Measurements from ENCODE around the gene KDM6B. TPM values are rescaled to one million over a fixed set of nuclear protein-coding genes. Genes with fewer than 3 reads are reported as not detected.

Gene KDM6B
- total and polyA plus RNA-seq, 4 donors: 2.5 to 11.5 (median 3.3) TPM

DNA sequence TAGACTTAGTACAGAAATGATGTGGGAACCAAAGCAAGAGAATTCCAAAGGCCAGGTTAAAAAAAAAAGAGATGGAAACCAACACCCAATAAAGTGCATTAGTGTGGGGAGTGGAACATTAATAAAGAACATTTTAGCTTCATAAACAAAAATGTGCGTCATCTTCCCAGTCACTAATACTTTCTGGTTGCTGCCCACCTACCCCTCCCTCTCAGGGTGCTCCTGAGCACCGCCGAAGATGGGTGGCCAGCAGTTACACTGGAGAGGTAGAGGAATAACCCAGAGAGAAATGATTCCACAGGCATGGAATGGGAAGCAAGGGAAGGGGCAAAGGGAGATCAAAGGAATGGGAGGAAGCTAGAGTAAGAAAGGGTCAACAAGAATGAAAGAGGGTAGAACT is 48.6 kb downstream of the KDM6B start:
- Histone ChIP-seq H3K27ac (ENCODE audit: low read depth in 1 of 2, low read length in 2 of 2) (no peak overlapping the region), H3K9ac (ENCODE audit: low read depth in 1 of 2, low read length in 2 of 2) (no peak overlapping the region), H3K9me3 (ENCODE audit: control insufficient read depth in 4 of 4, low read length in 3 of 4) (no peaks in the 10 kb centered on the region), H3K36me3 (ENCODE audit: control insufficient read depth in 4 of 4, insufficient read depth in 3 of 4, low read depth in 1 of 4, low read length in 3 of 4) (no peaks in the 10 kb centered on the region), H3K27me3 (ENCODE audit: control insufficient read depth in 4 of 4, insufficient read depth in 4 of 4, low read length in 3 of 4) (no peaks in the 10 kb centered on the region), H3K4me3 (ENCODE audit: low read depth in 1 of 3, low read length in 3 of 3) (no peak overlapping the region), H3K4me1 (ENCODE audit: control insufficient read depth in 4 of 4, insufficient read depth in 4 of 4, low read length in 3 of 4) (peaks cover 0 to 22% (median 21%) of the 10 kb centered on the region in 4 donors)
- TF ChIP-seq, protein P1, sequence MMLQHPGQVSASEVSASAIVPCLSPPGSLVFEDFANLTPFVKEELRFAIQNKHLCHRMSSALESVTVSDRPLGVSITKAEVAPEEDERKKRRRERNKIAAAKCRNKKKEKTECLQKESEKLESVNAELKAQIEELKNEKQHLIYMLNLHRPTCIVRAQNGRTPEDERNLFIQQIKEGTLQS (IDR thresholded peaks at IDR 0.05): no peak
- TF ChIP-seq JUND (IDR thresholded peaks at IDR 0.05): no peak
- DNase-seq (ENCODE audit: low spot score): no peak
- 92% methylated on average over 3 of the region's 3 CpGs for WGBS

Other genes starting within 250 kb of the KDM6B start
- under 1 TPM in 1 of 2 donors, not detected in 1; 0.17 TPM for gene SOX15, start 244.1 kb upstream of the KDM6B start, total RNA-seq
- gene SOX15, start 244.1 kb upstream of the KDM6B start, polyA plus RNA-seq: under 1 TPM; 0.06 to 0.33 TPM
- gene FXR2, start 219.3 kb upstream of the KDM6B start, total RNA-seq: 10 to 100 TPM; 12.4 to 18.3 TPM
- 10 to 100 TPM in 1 of 2 donors, 1 to 10 TPM in 1; 6.8 to 17.2 TPM for gene FXR2, start 219.3 kb upstream of the KDM6B start, polyA plus RNA-seq
- gene SAT2, start 206.4 kb upstream of the KDM6B start, total RNA-seq: 10 to 100 TPM; 25.9 to 53.8 TPM
- gene SAT2, start 206.4 kb upstream of the KDM6B start, polyA plus RNA-seq: 100 to 1,000 TPM; 158 to 181 TPM
- 10 to 100 TPM in 1 of 2 donors, 1 to 10 TPM in 1; 3.5 to 15.3 TPM for gene SHBG, start 204.1 kb upstream of the KDM6B start, total RNA-seq
- 10 to 100 TPM; 29.0 to 61.6 TPM for gene SHBG, start 204.1 kb upstream of the KDM6B start, polyA plus RNA-seq
- 1 to 10 TPM in 1 of 2 donors, under 1 TPM in 1; 0.33 to 8.3 TPM for gene ATP1B2, start 183.3 kb upstream of the KDM6B start, total RNA-seq
- gene ATP1B2, start 183.3 kb upstream of the KDM6B start, polyA plus RNA-seq: 1 to 10 TPM in 1 of 2 donors, under 1 TPM in 1; 0.53 to 3.4 TPM
- 10 to 100 TPM; 12.3 to 18.4 TPM for gene TP53, start 146.7 kb upstream of the KDM6B start, total RNA-seq
- 10 to 100 TPM in 1 of 2 donors, 1 to 10 TPM in 1; 8.3 to 13.0 TPM for gene TP53, start 146.7 kb upstream of the KDM6B start, polyA plus RNA-seq
- gene WRAP53, start 145.7 kb upstream of the KDM6B start, total RNA-seq: 1 to 10 TPM; 1.8 to 3.3 TPM
- gene WRAP53, start 145.7 kb upstream of the KDM6B start, polyA plus RNA-seq: 1 to 10 TPM; 2.3 to 3.0 TPM
- under 1 TPM; 0.33 to 0.50 TPM for gene EFNB3, start 129.0 kb upstream of the KDM6B start, total RNA-seq
- gene EFNB3, start 129.0 kb upstream of the KDM6B start, polyA plus RNA-seq: under 1 TPM; 0.19 to 0.80 TPM
- under 1 TPM; under 0.01 to 0.25 TPM for gene DNAH2, start 116.5 kb upstream of the KDM6B start, total RNA-seq
- gene DNAH2, start 116.5 kb upstream of the KDM6B start, polyA plus RNA-seq: under 1 TPM; 0.03 to 0.07 TPM
- 1 to 10 TPM in 1 of 2 donors, under 1 TPM in 1; 0.65 to 4.0 TPM for gene TMEM88, start 20.8 kb downstream of the KDM6B start, total RNA-seq
- 1 to 10 TPM; 3.3 to 4.6 TPM for gene TMEM88, start 20.8 kb downstream of the KDM6B start, polyA plus RNA-seq
- gene NAA38, start 23.3 kb downstream of the KDM6B start, total RNA-seq: 10 to 100 TPM; 24.3 to 72.0 TPM
- gene NAA38, start 23.3 kb downstream of the KDM6B start, polyA plus RNA-seq: 100 to 1,000 TPM in 1 of 2 donors, 10 to 100 TPM in 1; 41.6 to 118 TPM
- 10 to 100 TPM in 1 of 2 donors, 1 to 10 TPM in 1; 4.4 to 12.0 TPM for gene CYB5D1, start 23.8 kb downstream of the KDM6B start, total RNA-seq
- 1 to 10 TPM; 2.5 to 8.8 TPM for gene CYB5D1, start 23.8 kb downstream of the KDM6B start, polyA plus RNA-seq
- gene CHD3, start 54.6 kb downstream of the KDM6B start, total RNA-seq: 10 to 100 TPM; 11.0 to 14.4 TPM
- gene CHD3, start 54.6 kb downstream of the KDM6B start, polyA plus RNA-seq: 1 to 10 TPM; 1.9 to 3.4 TPM
- 1 to 10 TPM in 1 of 2 donors, under 1 TPM in 1; 0.33 to 1.4 TPM for gene RNF227, start 82.1 kb downstream of the KDM6B start, total RNA-seq
- under 1 TPM; 0.17 to 0.31 TPM for gene RNF227, start 82.1 kb downstream of the KDM6B start, polyA plus RNA-seq
- under 1 TPM; 0.23 to 0.67 TPM for gene KCNAB3, start 95.6 kb downstream of the KDM6B start, total RNA-seq
- gene KCNAB3, start 95.6 kb downstream of the KDM6B start, polyA plus RNA-seq: under 1 TPM; 0.42 to 0.43 TPM
- gene TRAPPC1, start 97.7 kb downstream of the KDM6B start, total RNA-seq: 10 to 100 TPM; 15.9 to 18.4 TPM
- gene TRAPPC1, start 97.7 kb downstream of the KDM6B start, polyA plus RNA-seq: 10 to 100 TPM; 95.9 to 96.9 TPM
- 10 to 100 TPM; 10.5 to 12.0 TPM for gene CNTROB, start 98.0 kb downstream of the KDM6B start, total RNA-seq
- gene CNTROB, start 98.0 kb downstream of the KDM6B start, polyA plus RNA-seq: 1 to 10 TPM; 2.2 to 6.7 TPM
- gene GUCY2D, start 168.4 kb downstream of the KDM6B start, total RNA-seq: under 1 TPM in 1 of 2 donors, not detected in 1; 0.09 TPM
- gene GUCY2D, start 168.4 kb downstream of the KDM6B start, polyA plus RNA-seq: under 1 TPM in 1 of 2 donors, not detected in 1; 0.14 TPM
- gene ALOX15B, start 204.8 kb downstream of the KDM6B start, total RNA-seq: 1 to 10 TPM in 1 of 2 donors, under 1 TPM in 1; 0.92 to 1.0 TPM
- gene ALOX15B, start 204.8 kb downstream of the KDM6B start, polyA plus RNA-seq: under 1 TPM; 0.16 to 0.19 TPM

All from liver (tissue), 9 donors.